ENCODE measurements around the gene SLC29A2. TPM values are rescaled to one million over a fixed set of nuclear protein-coding genes. Genes with fewer than 3 reads are reported as not detected.
A peak's percentile ranks its signal among the peaks of the same experiment; 100 is the strongest.

SLC29A2 gene
- total RNA-seq, 1 experiment from 2014 or later: not detected

DNA sequence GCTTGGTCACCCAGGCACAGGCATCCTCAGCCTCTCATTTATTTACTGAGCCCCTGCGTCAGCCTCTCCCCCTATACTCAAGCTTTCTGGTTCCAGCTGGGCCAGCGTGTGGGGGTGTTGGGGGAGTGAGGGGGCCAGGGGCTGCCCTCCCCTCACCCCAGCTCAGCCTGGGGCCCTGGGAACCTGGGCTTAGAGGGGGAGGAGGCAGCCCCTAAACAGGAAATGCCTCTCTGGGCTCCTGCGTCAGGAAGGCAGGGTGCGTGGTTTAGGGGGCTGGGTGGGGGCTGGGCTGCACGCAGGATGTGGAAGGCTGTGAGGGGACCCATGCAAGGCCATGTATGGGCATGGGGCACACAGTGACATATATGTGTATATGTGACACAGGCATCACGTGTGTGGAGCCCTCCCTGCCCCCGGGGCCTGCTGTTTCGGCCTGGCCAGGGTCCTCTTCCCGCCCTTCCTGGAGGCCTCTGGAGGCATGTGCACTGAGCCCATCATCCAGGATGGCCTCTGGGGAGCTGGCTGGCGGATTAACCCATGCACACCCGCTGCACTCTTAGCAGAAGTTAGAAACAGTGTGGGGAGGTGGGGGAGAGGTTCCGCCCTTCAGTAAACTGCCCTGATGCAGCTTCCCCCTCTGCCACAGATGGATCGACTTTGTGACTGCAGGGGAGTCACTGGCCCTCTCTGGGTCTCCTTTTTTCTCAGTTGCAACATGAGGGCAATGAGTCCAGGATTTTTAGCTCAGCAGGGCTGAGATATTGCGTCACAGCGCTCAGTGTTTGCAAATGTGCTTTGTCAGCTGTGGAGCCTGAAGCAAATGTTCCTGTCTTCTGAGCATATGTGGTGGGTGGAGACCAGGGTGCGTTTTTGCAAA is 53.6 kb downstream of the SLC29A2 start:
- DNase-seq: no peak
- 0 out of 2 replicates have a peak, but pooled peaks cover 2% of the 10 kb centered on the region for H3K9me3 ChIP-seq
- H3K27me3 ChIP-seq: no peaks in the 10 kb centered on the region
- no peaks in the 10 kb centered on the region for H3K36me3 ChIP-seq
- H3K4me3 ChIP-seq: no peak overlapping the region

DNA sequence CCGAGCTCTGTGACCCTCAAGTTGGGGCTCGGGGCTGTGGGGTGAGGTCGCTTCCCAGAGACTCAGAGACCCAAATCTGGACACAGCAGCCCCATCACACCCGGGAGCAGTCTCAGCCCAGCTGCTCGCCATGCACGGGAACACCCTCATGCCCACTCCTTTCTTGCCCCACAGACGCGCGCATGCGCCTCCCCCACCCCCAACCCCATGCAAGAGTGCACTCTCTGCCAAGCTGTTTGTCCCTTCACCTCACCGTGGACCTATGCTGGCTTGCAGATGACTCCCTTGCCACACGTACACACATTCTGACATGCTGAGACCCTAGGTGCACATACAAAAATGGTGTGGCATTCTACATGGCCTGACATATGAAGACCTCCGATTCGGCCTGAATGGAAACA is 54.2 kb downstream of the SLC29A2 start:
- Histone ChIP-seq H3K36me3 (no peaks in the 10 kb centered on the region), H3K9me3 (0 out of 2 replicates have a peak, but pooled peaks cover 2% of the 10 kb centered on the region), H3K4me3 (no peak overlapping the region), H3K27me3 (no peaks in the 10 kb centered on the region)
- no peak for DNase-seq

DNA sequence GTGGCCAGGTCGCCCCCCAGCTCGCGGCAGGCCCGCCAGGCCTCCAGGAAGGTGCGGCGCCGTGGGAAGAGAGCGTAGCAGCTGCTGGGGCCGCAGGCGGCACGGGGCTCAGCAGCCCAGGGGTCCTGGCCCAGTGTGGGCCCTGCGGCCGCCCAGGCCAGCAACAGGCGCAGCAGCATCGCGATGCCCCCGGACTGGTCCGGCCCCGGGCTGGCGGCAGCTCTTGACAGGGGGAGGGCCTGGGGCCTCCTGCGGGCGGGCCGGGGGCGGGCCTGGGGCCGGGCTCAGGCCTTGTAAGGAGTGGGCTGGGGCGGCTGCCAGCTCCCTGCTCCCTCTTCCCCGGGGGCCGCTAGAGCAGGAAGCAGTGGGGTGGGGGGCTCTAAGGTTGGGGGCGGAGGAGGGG is 54.7 kb downstream of the SLC29A2 start, which contains the start of gene CD248:
TSS of gene CD248 (minus strand) at position 196 of the 403 bp plus-strand sequence. CDS start at position 179, 17 bp downstream.
- Histone ChIP-seq H3K4me3 (no peak within 1 kb of the TSS), H3K9me3 (0 out of 2 replicates have a peak, but pooled peaks cover 2% of the 10 kb centered on the region), H3K27me3 (no peaks in the 10 kb centered on the region), H3K36me3 (no peaks in the 10 kb centered on the region)
- DNase-seq: no peak

DNA sequence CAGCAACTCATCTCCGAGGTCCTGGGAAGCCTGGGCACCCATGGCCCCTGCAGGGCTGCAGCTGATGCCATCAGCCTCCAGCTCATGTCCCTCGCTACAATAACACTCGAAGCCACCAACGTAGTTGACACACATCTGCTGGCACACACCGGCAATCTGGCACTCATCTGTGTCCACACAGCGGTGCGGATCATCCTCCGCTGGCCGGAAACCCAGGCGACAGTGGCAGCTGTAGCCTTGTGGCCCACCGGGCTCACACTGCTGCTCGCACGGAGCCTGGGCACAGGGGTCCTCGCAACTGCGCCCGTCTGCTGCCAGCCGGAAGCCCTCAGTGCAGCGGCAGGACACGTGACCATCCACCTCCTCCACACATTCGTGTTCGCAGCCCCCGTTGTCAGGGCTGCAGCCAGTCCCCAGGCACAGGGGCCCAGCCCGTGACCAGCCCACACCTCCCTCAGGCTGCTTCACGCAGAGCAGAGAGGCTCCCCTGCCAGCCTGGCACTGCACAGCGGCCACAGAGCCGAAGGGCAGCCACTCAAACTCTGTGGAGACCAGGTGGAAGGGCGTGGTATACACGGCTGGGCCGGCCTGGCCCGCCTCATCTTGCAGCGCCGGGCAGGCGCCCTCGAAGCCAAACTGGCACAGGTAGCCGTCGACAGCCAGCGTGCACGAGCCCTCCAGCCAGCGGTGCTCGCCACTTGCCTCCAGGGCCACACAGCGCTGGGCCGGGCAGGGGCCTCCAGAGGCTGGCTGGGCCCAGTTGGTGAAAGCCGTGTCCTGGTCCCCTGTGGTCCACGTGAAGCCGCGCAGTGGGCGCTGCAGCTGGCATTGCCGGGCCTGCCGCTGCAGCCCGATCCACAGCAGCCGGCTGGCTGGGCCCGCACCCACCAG is 55.4 kb downstream of the SLC29A2 start:
- Histone ChIP-seq H3K36me3 (no peaks in the 10 kb centered on the region), H3K27me3 (no peaks in the 10 kb centered on the region), H3K4me3 (no peak overlapping the region), H3K9me3 (0 out of 2 replicates have a peak, but pooled peaks cover 2% of the 10 kb centered on the region)
- DNase-seq: no peak

DNA sequence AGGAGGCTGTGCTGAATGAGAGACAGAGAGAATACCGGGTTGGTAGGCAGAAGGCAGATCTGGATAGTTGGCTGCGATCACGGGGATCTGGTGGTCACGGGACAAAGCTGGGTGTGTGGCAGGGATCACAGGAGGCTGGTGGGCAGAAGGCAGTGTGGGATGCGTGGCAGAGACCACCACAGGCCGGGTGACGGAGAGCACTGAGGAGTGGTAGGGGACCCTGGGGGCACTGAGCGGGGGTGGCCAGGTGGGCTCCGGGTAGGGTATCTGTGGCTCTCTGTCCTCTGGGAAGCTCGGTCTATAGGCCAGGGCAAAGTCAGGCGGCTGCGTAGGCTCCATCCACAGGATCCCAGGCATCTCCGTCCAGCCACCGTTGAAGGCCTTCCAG is 56.1 kb downstream of the SLC29A2 start:
- Histone ChIP-seq H3K4me3 (no peak overlapping the region), H3K36me3 (no peaks in the 10 kb centered on the region)
- DNase-seq: no peak

DNA sequence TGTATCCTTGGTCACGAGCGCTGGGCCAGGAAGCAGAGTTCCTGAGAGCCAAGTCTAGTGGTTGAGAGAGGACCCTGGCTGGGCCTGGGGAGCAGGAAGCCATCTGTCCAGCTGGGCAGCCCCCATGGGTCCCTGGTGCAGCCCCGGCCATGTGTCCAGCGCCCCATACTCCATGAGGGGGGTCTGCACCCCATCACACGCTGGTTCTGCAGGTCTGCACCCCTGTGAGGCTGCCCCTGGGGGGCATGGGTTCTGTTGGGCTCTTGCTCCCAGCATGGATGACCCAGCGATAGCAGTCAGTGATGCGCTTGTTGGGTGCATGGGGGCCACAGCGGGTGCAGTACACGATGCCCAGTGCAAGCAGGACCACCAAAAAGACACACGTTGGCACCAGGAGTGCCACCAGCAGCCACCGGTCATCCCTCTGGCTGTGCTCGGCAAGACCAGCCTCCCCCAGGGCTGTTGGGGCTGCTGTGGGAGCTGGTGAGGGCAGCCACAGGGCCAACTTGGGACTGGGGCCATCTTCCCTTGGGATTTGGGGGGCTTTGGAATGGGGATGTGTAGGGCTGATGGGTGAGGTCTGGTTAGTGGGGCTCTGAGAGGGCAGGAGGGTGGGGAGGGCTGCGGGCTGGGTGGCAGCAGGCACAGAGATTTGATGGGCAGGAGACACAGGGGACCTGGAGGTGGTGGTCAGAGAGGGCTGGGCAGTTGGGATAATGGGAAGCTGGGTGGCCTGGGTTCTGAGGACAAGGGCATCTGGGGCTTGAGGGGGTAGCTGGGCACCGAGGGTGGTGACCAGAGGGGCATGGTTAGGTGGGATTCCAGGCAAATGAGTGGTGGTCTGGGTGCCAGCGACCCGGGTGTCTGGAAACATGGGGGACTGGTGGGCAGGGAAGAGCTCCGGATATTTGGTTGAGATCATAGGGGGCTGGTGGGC is 56.7 kb downstream of the SLC29A2 start:
- no peaks in the 10 kb centered on the region for H3K36me3 ChIP-seq
- H3K4me3 ChIP-seq: no peak overlapping the region
- DNase-seq: no peak
- H3K27me3 ChIP-seq: no peaks in the 10 kb centered on the region
- no peaks in the 10 kb centered on the region for H3K9me3 ChIP-seq

More for the DNA sequence above, 56.1 kb downstream of the SLC29A2 start:
- no peaks in the 10 kb centered on the region for H3K27me3 ChIP-seq
- H3K9me3 ChIP-seq: 0 out of 2 replicates have a peak, but pooled peaks cover 2% of the 10 kb centered on the region

DNA sequence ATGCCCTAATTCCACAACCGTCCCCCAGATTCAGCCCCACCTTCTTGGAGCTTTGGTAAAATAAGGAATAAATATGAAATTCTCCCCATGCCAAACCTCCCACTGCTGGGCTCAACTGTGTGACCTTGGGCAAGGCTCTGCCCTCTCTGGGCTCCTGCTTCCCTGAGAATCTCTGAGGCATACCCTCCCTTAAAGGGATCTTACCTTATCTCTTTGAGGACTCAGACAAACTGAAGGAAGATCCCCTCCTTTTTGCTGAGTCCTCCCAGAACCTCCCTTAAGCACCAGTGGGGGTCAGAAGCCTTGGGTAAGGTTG is 57.4 kb downstream of the SLC29A2 start:
- no peak for DNase-seq
- Histone ChIP-seq H3K4me3 (no peak overlapping the region), H3K36me3 (no peaks in the 10 kb centered on the region), H3K9me3 (no peaks in the 10 kb centered on the region), H3K27me3 (no peaks in the 10 kb centered on the region)

DNA sequence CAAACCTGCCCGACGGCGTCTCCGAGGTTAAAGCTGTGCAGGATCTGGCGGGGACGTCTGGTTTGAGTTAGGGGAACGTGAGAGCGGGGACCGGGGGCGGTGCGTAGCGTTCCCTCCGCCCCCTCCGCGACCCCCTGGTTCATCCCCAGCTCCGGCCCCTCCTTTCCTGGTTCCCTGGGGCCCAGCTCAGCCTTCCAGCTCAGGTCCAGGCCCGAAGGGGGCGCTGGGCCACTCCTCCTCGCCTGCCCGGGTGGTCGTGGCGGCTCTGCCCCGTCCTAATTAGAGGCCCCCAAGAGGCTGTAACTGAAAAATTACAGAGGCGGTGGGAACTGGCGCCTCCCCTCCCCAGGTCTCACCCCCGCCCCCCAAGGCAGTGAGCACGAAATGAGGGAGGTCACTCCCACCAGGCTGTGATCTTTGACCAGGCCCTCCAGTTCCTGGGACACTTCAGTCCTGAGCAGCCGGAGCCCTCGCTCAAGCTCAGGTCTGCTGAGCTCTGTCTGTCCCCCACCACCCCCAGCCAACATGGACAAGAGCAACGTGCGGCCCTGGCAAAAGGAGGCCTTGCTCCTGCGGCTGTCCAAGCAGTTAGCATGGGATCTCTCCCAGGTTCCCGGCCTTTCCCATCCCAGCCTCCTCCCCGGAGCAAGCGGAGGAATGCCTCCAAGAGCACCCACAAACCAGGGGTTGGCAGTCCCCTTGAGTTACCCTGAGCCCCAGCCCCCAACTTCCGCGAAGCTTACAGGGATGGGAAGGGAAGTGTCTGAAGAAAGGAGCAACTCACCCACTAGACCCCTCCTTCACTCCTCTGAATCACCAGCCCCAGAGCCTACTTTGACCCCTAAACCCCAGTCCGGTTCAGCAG is 58.0 kb downstream of the SLC29A2 start:
- no peak for DNase-seq
- H3K36me3 ChIP-seq: no peaks in the 10 kb centered on the region
- H3K9me3 ChIP-seq: no peaks in the 10 kb centered on the region
- H3K4me3 ChIP-seq: peak overlapping the region; percentile 36
- H3K27me3 ChIP-seq: no peaks in the 10 kb centered on the region

DNA sequence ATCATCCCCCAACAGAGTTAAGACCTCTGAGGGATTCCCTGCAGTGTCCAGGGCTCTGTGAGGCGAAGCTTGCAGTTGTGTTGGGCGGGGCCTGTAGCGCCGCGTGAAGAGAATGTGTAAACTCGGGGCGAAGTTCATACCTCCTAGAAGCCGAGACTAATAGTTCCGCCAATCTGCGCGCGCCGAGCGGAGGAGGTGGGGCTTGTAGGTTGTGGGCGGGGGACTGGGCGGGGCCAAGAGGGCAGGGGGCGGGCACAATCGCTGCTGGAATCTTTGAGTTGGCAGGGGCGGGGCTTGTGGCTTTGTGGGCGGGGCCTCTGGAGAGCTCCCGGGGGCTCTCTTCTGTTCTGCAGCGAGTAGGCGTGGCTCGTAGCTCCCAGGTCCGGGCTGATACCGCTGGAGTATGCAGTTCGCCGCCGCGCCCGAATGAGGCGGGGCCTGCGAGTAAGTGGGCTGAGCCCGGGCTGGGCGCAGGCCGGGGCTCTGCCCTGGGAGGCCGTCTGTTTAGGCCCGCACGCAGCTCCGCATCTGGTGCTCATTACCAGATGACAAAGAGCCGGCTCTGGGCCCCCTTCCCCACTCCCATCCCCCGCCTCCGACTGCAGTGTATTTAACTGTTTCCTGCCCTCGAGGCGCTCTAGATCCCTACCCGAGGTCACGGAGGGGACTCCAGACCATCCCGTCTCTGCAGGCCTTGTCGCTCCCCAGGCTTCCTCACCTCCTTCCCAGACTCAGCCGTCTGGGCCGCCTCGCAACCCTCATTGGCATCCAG is 58.8 kb downstream of the SLC29A2 start:
- peak overlapping the region; percentile 42 for H3K4me3 ChIP-seq
- DNase-seq: peak; percentile 99
- no peaks in the 10 kb centered on the region for H3K9me3 ChIP-seq
- no peaks in the 10 kb centered on the region for H3K27me3 ChIP-seq
- H3K36me3 ChIP-seq: no peaks in the 10 kb centered on the region

Other genes starting within 250 kb of the SLC29A2 start
- gene KLC2, start 114.1 kb downstream of the SLC29A2 start, total RNA-seq (2014; rRNA removed; shearing (Covaris generic); ENCODE audit: low replicate concordance): 15.0 and 25.3 TPM in 2 replicates
- gene RAB1B, start 103.1 kb downstream of the SLC29A2 start, total RNA-seq (2014; rRNA removed; shearing (Covaris generic); ENCODE audit: low replicate concordance): 101 and 103 TPM in 2 replicates
- not detected in 2 replicates for gene CNIH2, start 93.6 kb downstream of the SLC29A2 start, total RNA-seq (2014; rRNA removed; shearing (Covaris generic); ENCODE audit: low replicate concordance)
- gene YIF1A, start 82.6 kb downstream of the SLC29A2 start, total RNA-seq (2014; rRNA removed; shearing (Covaris generic); ENCODE audit: low replicate concordance): 217 and 220 TPM in 2 replicates
- 0.56 TPM in 1 of 2 replicates, not detected in the other for gene TMEM151A, start 79.9 kb downstream of the SLC29A2 start, total RNA-seq (2014; rRNA removed; shearing (Covaris generic); ENCODE audit: low replicate concordance)
- gene CD248, start 54.7 kb downstream of the SLC29A2 start, total RNA-seq (2014; rRNA removed; shearing (Covaris generic); ENCODE audit: low replicate concordance): not detected in 2 replicates
- gene RIN1, start 35.3 kb downstream of the SLC29A2 start, total RNA-seq (2014; rRNA removed; shearing (Covaris generic); ENCODE audit: low replicate concordance): 45.3 and 65.7 TPM in 2 replicates
- gene BRMS1, start 26.7 kb downstream of the SLC29A2 start, total RNA-seq (2014; rRNA removed; shearing (Covaris generic); ENCODE audit: low replicate concordance): 119 TPM in 2 replicates
- gene B4GAT1, start 24.1 kb downstream of the SLC29A2 start, total RNA-seq (2014; rRNA removed; shearing (Covaris generic); ENCODE audit: low replicate concordance): 26.6 and 34.6 TPM in 2 replicates
- not detected in 2 replicates for gene NPAS4, start 49.3 kb upstream of the SLC29A2 start, total RNA-seq (2014; rRNA removed; shearing (Covaris generic); ENCODE audit: low replicate concordance)
- gene MRPL11, start 67.1 kb upstream of the SLC29A2 start, total RNA-seq (2014; rRNA removed; shearing (Covaris generic); ENCODE audit: low replicate concordance): 92.7 and 167 TPM in 2 replicates
- 7.3 and 7.7 TPM in 2 replicates for gene PELI3, start 95.1 kb upstream of the SLC29A2 start, total RNA-seq (2014; rRNA removed; shearing (Covaris generic); ENCODE audit: low replicate concordance)
- gene DPP3, start 108.7 kb upstream of the SLC29A2 start, total RNA-seq (2014; rRNA removed; shearing (Covaris generic); ENCODE audit: low replicate concordance): 57.0 and 124 TPM in 2 replicates
- 7.7 and 14.7 TPM in 2 replicates for gene BBS1, start 138.9 kb upstream of the SLC29A2 start, total RNA-seq (2014; rRNA removed; shearing (Covaris generic); ENCODE audit: low replicate concordance)
- gene ZDHHC24, start 174.3 kb upstream of the SLC29A2 start, total RNA-seq (2014; rRNA removed; shearing (Covaris generic); ENCODE audit: low replicate concordance): 21.8 and 22.9 TPM in 2 replicates
- not detected in 2 replicates for gene ACTN3, start 175.1 kb upstream of the SLC29A2 start, total RNA-seq (2014; rRNA removed; shearing (Covaris generic); ENCODE audit: low replicate concordance)
- 13.0 and 17.7 TPM in 2 replicates for gene CTSF, start 196.8 kb upstream of the SLC29A2 start, total RNA-seq (2014; rRNA removed; shearing (Covaris generic); ENCODE audit: low replicate concordance)
- not detected in 2 replicates for gene CCDC87, start 221.3 kb upstream of the SLC29A2 start, total RNA-seq (2014; rRNA removed; shearing (Covaris generic); ENCODE audit: low replicate concordance)
- 29.3 and 37.6 TPM in 2 replicates for gene CCS, start 221.4 kb upstream of the SLC29A2 start, total RNA-seq (2014; rRNA removed; shearing (Covaris generic); ENCODE audit: low replicate concordance)
- 19.9 and 27.4 TPM in 2 replicates for gene RBM14, start 244.9 kb upstream of the SLC29A2 start, total RNA-seq (2014; rRNA removed; shearing (Covaris generic); ENCODE audit: low replicate concordance)